NCI-H2171 treated with DMSO at 0.1 percent for 48 hours (cell line): ENCODE data around the gene FBXL19.

Experiments
- DNase-seq: peaks from one replicate; lab custom pipeline; 2025; lab: John Stamatoyannopoulos, UW

Gene FBXL19

GRCh38 chr16:30895627-30896260, 27.6 kb upstream of the FBXL19 start:
- DNase-seq = no peak

GRCh38 chr16:30896261-30896888, 27.0 kb upstream of the FBXL19 start, which contains the start of gene CTF1:
CTF1 (plus strand) TSS chr16:30896614; CDS start chr16:30896644, 30 bp downstream.
- no peak for DNase-seq

GRCh38 chr16:30896889-30897733, 26.3 kb upstream of the FBXL19 start:
- peak; percentile 61 for DNase-seq

- DNase-seq = no peak
Observed at GRCh38 chr16:30899794-30900193, 23.6 kb upstream of the FBXL19 start.

GRCh38 chr16:30900588-30900987, 22.8 kb upstream of the FBXL19 start:
- DNase-seq = no peak

GRCh38 chr16:30901201-30902028, 22.0 kb upstream of the FBXL19 start:
- peak; percentile 20 for DNase-seq

GRCh38 chr16:30902029-30902972, 21.1 kb upstream of the FBXL19 start:
- DNase-seq = peak; percentile 34

- DNase-seq = no peak
Observed at GRCh38 chr16:30903002-30903401, 20.4 kb upstream of the FBXL19 start.

- DNase-seq = no peak
Observed at GRCh38 chr16:30903596-30903995, 19.8 kb upstream of the FBXL19 start.

GRCh38 chr16:30904114-30904780, 19.1 kb upstream of the FBXL19 start:
- no peak for DNase-seq

GRCh38 chr16:30907064-30907463, 16.3 kb upstream of the FBXL19 start:
- no peak for DNase-seq

- DNase-seq = no peak
Observed at GRCh38 chr16:30910427-30911029, 12.8 kb upstream of the FBXL19 start.

GRCh38 chr16:30912794-30913412, 10.5 kb upstream of the FBXL19 start:
- no peak for DNase-seq

- DNase-seq = no peak
Observed at GRCh38 chr16:30914830-30915229, 8.5 kb upstream of the FBXL19 start.

- no peak for DNase-seq
Observed at GRCh38 chr16:30918614-30919013, 4.8 kb upstream of the FBXL19 start.

- no peak for DNase-seq
Observed at GRCh38 chr16:30920891-30921290, 2.5 kb upstream of the FBXL19 start.

- DNase-seq = no peak
Observed at GRCh38 chr16:30921459-30921747, 2.0 kb upstream of the FBXL19 start.

- peak; percentile 92 for DNase-seq
Observed at GRCh38 chr16:30921748-30922419, 1.5 kb upstream of the FBXL19 start.

- peak; percentile 100 for DNase-seq
Observed at GRCh38 chr16:30922420-30922959, 882 bp upstream of the FBXL19 start.
